Measurements from ENCODE around the gene SLC10A1.

- TF ChIP-seq, protein P1, sequence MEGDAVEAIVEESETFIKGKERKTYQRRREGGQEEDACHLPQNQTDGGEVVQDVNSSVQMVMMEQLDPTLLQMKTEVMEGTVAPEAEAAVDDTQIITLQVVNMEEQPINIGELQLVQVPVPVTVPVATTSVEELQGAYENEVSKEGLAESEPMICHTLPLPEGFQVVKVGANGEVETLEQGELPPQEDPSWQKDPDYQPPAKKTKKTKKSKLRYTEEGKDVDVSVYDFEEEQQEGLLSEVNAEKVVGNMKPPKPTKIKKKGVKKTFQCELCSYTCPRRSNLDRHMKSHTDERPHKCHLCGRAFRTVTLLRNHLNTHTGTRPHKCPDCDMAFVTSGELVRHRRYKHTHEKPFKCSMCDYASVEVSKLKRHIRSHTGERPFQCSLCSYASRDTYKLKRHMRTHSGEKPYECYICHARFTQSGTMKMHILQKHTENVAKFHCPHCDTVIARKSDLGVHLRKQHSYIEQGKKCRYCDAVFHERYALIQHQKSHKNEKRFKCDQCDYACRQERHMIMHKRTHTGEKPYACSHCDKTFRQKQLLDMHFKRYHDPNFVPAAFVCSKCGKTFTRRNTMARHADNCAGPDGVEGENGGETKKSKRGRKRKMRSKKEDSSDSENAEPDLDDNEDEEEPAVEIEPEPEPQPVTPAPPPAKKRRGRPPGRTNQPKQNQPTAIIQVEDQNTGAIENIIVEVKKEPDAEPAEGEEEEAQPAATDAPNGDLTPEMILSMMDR (IDR thresholded peaks at IDR 0.05): no peak
- TF ChIP-seq POLR2A (IDR thresholded peaks at IDR 0.05): no peak
These were observed 43.2 kb downstream of the SLC10A1 start for GRCh38 chr14:69753860-69754259.

Data from prostate gland (tissue), 2 donors.